Measurements from ENCODE around the gene ZNF335.

The ZNF335 gene

GRCh38 chr20:45949542-45950329, 22.3 kb downstream of the ZNF335 start:
- DNase-seq = no peak

DNA sequence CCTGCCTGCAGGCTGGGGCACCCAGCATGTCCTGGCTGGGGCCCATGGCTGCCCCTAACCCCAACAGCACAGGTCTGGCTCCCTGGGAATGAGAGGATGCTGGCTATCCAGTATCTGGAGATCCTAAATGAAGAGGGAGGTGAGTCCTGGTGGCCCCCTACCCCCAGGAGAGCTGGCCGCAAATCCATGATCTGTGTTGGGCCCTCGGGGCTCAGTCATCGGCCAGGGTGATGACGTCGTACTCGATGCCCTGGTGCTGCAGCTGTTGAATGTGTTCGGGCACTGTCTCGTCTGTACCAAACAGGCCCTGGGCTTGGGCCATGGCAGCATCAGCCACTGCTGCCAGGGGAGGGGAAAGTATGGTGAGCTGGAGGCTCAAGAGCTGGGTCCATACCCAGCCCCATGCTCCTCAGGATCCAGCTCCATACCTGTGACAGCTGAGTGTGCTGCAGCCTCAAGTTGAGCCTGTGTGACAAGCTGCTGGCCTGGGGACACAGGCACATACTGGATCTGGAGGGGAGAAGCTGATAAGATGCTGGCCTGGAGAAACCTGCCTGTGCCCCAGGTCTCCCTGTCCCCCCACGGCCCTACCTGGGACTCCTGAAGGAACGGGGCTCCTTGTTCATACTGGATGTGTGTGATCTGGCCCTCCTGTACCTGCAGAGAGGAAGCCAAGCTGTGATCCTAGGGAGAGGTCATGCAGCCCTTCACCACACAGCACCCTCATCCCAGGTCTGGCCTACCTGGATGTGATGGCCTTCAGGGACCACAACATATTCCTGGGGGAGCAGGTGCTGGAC, 23.1 kb downstream of the ZNF335 start:
- no peak for DNase-seq

GRCh38 chr20:45948261-45948733, 23.7 kb downstream of the ZNF335 start:
- no peak for DNase-seq

DNA sequence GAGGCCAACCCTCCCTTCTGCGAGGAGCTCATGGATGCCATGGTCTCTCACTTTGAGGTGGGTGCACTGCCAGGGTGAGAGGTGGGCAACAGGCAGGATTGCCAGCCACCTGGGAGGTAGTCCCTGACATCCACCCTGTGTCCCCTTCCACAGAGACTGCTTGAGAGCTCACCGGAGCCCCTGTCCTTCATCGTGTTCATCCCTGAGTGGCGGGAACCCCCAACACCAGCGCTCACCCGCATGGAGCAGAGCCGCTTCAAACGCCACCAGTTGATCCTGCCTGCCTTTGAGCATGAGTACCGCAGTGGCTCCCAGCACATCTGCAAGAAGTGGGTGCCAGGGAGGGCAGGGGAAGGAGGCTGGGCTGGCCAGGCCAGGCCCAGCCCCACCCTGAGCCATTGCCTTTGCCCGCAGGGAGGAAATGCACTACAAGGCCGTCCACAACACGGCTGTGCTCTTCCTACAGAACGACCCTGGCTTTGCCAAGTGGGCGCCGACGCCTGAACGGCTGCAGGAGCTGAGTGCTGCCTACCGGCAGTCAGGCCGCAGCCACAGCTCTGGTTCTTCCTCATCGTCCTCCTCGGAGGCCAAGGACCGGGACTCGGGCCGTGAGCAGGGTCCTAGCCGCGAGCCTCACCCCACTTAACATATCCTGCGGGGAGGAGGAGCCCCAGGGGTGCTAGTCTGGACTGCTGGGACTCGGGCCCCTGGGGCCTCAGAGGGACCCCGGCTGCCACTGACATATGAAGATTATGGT, 24.7 kb downstream of the ZNF335 start:
- DNase-seq = no peak

DNA sequence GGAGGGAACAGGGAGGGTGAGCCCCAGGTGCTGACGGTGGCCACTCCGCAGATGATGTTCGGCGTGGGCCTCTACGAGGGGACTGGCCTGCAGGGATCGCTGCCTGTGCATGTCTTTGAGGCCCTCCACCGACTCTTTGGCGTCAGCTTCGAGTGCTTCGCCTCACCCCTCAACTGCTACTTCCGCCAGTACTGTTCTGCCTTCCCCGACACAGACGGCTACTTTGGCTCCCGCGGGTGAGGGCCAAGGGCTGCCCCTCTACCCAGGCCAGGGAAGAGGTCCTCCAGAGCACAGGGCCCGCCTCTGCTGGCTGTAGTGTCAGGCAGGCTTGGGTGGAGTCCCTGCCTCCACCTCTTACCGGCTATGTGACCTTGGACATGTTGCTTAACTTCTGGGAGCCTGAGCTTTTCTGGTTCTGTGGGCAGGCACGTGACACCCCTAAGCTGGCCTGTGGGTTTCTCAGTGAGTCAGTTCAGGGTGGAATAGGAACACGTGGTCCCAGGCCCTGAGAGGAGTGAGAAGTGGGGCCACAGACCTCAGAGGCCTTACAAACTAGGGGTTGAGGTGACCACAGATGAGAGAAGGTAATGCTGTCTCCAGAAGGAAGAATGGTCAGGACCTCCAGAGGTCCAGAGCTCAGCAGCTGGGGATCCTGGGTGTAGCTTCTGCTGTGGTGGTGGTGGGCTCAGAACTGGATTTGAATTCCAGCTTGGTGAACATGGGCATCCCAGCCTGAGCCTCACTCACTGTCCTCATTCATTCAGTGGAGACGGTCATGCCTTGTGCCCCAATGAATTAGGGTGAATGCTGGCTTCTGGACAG, 25.6 kb downstream of the ZNF335 start:
- DNase-seq = no peak

DNA sequence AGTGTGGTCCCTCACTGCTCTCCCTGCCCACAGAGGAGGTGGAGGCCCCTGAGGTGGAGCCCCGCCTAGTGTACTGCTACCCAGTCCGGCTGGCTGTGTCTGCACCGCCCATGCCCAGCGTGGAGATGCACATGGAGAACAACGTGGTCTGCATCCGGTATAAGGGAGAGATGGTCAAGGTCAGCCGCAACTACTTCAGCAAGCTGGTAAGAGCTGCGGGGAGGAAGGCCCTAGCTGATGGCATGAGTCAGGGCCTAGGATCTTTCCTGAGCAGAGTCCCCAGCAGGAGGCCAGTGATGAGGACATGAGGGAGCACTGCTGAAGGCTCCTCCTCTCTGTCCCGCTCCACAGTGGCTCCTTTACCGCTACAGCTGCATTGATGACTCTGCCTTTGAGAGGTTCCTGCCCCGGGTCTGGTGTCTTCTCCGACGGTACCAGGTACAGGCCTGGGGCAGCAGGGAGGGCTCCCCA, 26.3 kb downstream of the ZNF335 start:
- no peak for DNase-seq

GRCh38 chr20:45944965-45945677, 26.9 kb downstream of the ZNF335 start:
- DNase-seq = no peak

- no peak for DNase-seq
Measured at GRCh38 chr20:45944151-45944964, 27.6 kb downstream of the ZNF335 start.

DNA sequence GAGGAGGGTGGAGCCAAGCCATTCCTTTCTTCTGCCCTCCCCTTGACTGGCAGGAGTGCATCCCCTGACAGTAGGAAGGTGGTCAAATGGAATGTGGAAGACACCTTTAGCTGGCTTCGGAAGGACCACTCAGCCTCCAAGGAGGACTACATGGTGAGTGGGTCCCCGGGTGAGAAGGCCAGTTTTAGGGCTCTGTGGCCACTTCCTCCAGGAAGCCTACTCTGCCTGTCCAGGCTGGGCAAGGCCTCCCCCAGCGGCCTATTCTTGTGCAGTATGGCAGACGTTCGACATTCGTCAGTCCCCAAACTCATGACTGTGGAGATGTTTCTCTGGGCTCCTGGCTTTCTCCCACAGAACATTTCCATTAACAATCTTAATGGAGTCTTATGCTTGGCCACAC, 28.4 kb downstream of the ZNF335 start:
- DNase-seq = no peak

DNA sequence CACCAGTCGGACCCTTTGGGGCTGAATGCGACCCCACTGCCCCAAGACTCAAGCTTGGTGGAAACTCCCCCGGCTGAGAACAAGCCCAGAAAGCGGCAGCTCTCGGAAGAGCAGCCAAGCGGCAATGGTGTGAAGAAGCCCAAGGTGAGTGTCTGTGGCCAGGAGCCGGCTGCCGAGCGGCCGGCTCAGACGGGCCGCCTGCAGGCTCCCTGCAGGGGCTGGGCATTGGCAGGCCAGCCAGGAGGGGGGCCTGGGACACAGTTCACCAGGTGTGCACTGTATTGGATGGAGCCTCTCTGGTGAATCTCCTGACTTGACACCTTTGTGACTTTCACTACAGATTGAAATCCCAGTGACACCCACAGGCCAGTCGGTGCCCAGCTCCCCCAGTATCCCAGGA, 31.5 kb downstream of the ZNF335 start:
- no peak for DNase-seq

DNA sequence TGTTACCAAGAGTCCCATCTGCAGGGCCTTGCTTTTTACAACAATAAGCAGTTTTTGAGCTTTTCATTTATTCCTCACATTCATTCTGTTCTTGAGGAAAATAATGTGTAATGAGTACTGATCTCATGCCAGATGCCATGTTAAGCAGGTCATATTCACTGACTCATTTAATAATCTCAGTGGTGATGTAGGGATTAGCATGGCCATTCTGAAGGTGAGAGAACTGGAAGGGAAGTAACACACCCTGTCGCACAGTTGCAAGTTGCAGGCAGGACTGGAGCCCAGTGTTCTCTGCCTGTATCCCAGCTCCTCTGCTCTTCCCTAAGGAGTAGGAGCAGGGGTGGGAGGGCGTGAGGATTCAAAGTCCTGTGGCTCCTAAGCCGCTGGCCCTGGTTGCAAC, 31.9 kb downstream of the ZNF335 start:
- no peak for DNase-seq

- no peak for DNase-seq
Measured at GRCh38 chr20:45938727-45939438, 33.1 kb downstream of the ZNF335 start.

DNA sequence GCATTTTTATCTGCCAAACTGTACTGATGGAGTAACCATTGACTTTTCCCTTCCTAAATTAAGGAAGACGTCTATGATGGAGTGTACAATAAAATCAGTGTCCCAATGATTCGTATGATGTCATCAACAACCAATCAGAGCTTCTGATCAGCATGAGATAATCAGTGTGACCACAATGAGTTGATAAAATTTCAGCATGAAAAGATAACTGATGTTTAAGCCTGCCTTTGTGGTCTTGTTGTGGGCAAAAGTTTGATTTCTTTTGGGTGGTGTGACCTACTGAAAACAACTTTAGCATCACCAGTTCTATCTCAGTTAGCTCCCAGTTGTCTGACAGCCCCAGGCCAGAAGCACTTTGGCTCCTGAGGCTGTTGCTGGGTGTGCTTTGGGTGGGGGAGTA, 34.2 kb downstream of the ZNF335 start:
- DNase-seq = no peak

- DNase-seq = no peak
Measured at GRCh38 chr20:45935416-45936046, 36.5 kb downstream of the ZNF335 start.

DNA sequence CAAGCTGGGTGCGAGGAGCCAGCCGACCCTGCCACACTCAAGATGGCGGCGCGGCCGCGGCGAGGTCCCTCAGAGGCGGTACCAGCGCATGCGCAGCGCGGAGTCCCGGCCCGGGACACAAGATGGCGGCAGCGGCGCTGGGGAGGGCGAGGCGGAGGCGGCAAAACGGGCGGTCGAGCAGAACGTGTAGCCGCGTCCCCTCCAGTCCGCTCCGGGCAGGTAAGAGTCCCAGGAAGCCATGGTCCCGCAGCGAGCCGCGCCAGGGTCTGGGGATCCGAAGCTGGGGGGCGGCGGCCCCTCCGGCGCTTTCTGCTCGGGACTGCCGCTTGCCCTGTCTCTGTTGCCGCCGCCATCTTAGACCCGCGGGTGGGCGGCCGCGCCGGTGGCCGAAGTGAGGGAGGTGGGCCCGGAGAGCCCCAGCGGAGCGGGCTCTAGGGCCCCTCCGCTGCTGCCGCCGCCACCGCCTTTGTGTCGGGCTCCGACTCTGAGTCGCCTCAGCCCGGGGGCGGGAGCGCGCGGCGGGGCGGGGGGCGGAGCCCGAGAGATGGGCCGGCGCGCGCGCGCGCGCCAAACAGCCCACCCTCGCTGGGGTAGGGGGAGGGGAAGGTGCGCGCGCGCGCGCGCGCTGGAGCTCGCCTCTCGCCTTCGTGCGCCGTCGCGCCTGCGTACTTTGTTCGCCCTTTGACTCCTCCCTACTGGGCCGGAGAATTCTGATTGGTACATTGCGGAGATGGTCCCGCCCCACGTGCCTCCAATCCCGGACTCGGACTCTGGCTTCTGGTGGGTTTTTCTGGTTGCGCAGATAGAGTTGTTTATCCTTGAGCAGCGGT, 37.2 kb downstream of the ZNF335 start, which contains the start of gene PCIF1:
PCIF1 (plus strand) TSS at position 98 of the 830 bp plus-strand sequence. CDS start 4,317 bp downstream, outside the sequence.
- peak; percentile 98 for DNase-seq

GRCh38 chr20:45934046-45934585, 37.9 kb downstream of the ZNF335 start:
- peak; percentile 88 for DNase-seq

DNA sequence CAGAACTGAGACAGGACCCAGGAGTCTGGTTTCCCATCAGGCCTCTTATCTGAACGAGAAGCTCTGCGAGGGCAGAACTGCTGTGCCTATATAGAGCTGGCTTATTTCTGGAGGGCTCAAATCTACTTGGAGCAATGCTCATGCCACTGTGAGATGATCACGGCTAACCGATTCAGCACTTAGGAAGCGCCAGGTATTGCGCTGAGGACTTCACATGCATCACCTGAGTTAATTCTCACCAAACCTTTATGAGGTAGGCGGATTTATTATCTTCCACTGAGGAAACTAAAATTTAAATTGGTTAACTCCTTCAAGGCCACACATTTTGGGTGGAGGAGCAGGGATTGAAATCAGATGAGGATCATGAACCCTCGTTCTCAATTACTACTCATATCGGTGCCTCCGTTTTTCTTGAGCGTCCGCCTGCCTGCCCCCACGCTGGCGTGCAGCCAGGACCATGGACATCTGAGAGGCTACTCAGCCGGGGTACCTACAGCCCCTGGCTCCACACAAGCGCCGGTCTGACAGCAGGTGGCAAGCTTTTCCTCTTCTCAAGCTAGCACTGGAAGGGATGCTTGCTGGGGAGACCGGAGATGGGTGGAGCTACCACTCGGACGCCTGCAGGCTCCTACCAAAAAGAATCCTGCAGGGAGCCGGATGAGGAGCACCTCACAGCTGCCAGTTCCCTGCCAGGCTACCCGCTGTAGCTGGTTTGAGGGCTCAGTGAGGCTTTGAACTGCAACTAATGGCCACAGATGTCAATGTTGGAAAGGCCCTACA, 38.5 kb downstream of the ZNF335 start:
- peak; percentile 81 for DNase-seq
